ENCODE data around the gene TMEM109. TPM values are rescaled to one million over a fixed set of nuclear protein-coding genes. Genes with fewer than 3 reads are reported as not detected.
A peak's percentile ranks its signal among the peaks of the same experiment; 100 is the strongest.

TMEM109 gene
- total and polyA plus RNA-seq, 2 of the 13 experiments (the other 11 are each of a cell fraction or from before 2014, with no cell fraction given), result 7.7 to 18.0 TPM

DNA sequence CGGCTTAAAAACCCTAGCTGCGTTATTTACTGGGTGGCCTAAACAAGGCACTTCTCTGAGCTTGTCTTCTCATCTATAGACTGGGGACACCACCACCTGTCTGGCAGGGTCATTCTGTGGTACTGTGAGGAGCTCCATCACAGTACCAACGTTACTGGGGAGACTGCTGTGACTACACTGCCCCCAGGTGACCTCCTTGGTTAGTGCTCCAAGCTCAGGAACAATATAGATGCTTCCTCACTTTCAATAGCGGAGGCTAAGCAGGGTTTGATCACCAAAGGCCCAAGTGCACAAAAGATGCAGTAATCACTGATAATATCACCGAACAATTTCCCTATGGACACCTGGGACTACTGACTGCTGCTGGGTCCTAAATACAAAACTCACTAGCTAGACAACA is 26.4 kb upstream of the TMEM109 start (continued):
- TF ChIP-seq, protein P1, sequence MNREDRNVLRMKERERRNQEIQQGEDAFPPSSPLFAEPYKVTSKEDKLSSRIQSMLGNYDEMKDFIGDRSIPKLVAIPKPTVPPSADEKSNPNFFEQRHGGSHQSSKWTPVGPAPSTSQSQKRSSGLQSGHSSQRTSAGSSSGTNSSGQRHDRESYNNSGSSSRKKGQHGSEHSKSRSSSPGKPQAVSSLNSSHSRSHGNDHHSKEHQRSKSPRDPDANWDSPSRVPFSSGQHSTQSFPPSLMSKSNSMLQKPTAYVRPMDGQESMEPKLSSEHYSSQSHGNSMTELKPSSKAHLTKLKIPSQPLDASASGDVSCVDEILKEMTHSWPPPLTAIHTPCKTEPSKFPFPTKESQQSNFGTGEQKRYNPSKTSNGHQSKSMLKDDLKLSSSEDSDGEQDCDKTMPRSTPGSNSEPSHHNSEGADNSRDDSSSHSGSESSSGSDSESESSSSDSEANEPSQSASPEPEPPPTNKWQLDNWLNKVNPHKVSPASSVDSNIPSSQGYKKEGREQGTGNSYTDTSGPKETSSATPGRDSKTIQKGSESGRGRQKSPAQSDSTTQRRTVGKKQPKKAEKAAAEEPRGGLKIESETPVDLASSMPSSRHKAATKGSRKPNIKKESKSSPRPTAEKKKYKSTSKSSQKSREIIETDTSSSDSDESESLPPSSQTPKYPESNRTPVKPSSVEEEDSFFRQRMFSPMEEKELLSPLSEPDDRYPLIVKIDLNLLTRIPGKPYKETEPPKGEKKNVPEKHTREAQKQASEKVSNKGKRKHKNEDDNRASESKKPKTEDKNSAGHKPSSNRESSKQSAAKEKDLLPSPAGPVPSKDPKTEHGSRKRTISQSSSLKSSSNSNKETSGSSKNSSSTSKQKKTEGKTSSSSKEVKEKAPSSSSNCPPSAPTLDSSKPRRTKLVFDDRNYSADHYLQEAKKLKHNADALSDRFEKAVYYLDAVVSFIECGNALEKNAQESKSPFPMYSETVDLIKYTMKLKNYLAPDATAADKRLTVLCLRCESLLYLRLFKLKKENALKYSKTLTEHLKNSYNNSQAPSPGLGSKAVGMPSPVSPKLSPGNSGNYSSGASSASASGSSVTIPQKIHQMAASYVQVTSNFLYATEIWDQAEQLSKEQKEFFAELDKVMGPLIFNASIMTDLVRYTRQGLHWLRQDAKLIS (CRISPR knock-in tag; IDR thresholded peaks at IDR 0.05), result no peak
- TF ChIP-seq, protein P2, sequence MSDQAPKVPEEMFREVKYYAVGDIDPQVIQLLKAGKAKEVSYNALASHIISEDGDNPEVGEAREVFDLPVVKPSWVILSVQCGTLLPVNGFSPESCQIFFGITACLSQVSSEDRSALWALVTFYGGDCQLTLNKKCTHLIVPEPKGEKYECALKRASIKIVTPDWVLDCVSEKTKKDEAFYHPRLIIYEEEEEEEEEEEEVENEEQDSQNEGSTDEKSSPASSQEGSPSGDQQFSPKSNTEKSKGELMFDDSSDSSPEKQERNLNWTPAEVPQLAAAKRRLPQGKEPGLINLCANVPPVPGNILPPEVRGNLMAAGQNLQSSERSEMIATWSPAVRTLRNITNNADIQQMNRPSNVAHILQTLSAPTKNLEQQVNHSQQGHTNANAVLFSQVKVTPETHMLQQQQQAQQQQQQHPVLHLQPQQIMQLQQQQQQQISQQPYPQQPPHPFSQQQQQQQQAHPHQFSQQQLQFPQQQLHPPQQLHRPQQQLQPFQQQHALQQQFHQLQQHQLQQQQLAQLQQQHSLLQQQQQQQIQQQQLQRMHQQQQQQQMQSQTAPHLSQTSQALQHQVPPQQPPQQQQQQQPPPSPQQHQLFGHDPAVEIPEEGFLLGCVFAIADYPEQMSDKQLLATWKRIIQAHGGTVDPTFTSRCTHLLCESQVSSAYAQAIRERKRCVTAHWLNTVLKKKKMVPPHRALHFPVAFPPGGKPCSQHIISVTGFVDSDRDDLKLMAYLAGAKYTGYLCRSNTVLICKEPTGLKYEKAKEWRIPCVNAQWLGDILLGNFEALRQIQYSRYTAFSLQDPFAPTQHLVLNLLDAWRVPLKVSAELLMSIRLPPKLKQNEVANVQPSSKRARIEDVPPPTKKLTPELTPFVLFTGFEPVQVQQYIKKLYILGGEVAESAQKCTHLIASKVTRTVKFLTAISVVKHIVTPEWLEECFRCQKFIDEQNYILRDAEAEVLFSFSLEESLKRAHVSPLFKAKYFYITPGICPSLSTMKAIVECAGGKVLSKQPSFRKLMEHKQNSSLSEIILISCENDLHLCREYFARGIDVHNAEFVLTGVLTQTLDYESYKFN (CRISPR knock-in tag; conservative IDR thresholded peaks at IDR 0.05), result no peak
- TF ChIP-seq HOXA3 (CRISPR knock-in tag; IDR thresholded peaks at IDR 0.05) (0 out of 2 replicates have a peak, but pooled peaks have one; percentile 15), KAT2B (IDR thresholded peaks at IDR 0.05; ENCODE audit: borderline replicate concordance, low read depth, low read length) (no peak), ZNF207 (IDR thresholded peaks at IDR 0.05; ENCODE audit: borderline replicate concordance) (no peak), CBFB (CRISPR knock-in tag; IDR thresholded peaks at IDR 0.05) (no peak), NFE2 (CRISPR knock-in tag; IDR thresholded peaks at IDR 0.05) (no peak), RBM22 (optimal IDR thresholded peaks at IDR 0.05; ENCODE audit: low read length) (no peak), ZNF34 (CRISPR knock-in tag; IDR thresholded peaks at IDR 0.05; ENCODE audit: borderline replicate concordance) (no peak), AKAP8 (CRISPR knock-in tag; IDR thresholded peaks at IDR 0.05) (no peak), RBAK (CRISPR knock-in tag; IDR thresholded peaks at IDR 0.05) (no peak), ZNF124 (CRISPR knock-in tag; IDR thresholded peaks at IDR 0.05) (no peak), KAT8 (CRISPR knock-in tag; IDR thresholded peaks at IDR 0.05) (peak; percentile 35; the same call in 1 of the 2 replicates), GTF3A (CRISPR knock-in tag; conservative IDR thresholded peaks at IDR 0.05) (no peak), TAF1 (CRISPR knock-in tag; IDR thresholded peaks at IDR 0.05) (no peak), THAP11 (CRISPR knock-in tag; IDR thresholded peaks at IDR 0.05) (no peak), NAIF1 (CRISPR knock-in tag; IDR thresholded peaks at IDR 0.05; ENCODE audit: borderline replicate concordance) (no peak)
- TF ChIP-seq, protein P3, sequence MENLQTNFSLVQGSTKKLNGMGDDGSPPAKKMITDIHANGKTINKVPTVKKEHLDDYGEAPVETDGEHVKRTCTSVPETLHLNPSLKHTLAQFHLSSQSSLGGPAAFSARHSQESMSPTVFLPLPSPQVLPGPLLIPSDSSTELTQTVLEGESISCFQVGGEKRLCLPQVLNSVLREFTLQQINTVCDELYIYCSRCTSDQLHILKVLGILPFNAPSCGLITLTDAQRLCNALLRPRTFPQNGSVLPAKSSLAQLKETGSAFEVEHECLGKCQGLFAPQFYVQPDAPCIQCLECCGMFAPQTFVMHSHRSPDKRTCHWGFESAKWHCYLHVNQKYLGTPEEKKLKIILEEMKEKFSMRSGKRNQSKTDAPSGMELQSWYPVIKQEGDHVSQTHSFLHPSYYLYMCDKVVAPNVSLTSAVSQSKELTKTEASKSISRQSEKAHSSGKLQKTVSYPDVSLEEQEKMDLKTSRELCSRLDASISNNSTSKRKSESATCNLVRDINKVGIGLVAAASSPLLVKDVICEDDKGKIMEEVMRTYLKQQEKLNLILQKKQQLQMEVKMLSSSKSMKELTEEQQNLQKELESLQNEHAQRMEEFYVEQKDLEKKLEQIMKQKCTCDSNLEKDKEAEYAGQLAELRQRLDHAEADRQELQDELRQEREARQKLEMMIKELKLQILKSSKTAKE (CRISPR knock-in tag; IDR thresholded peaks at IDR 0.05; ENCODE audit: borderline replicate concordance), result no peak
- TF ChIP-seq, protein P4, sequence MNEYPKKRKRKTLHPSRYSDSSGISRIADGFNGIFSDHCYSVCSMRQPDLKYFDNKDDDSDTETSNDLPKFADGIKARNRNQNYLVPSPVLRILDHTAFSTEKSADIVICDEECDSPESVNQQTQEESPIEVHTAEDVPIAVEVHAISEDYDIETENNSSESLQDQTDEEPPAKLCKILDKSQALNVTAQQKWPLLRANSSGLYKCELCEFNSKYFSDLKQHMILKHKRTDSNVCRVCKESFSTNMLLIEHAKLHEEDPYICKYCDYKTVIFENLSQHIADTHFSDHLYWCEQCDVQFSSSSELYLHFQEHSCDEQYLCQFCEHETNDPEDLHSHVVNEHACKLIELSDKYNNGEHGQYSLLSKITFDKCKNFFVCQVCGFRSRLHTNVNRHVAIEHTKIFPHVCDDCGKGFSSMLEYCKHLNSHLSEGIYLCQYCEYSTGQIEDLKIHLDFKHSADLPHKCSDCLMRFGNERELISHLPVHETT (CRISPR knock-in tag; conservative IDR thresholded peaks at IDR 0.05), result no peak
- TF ChIP-seq, protein P5, sequence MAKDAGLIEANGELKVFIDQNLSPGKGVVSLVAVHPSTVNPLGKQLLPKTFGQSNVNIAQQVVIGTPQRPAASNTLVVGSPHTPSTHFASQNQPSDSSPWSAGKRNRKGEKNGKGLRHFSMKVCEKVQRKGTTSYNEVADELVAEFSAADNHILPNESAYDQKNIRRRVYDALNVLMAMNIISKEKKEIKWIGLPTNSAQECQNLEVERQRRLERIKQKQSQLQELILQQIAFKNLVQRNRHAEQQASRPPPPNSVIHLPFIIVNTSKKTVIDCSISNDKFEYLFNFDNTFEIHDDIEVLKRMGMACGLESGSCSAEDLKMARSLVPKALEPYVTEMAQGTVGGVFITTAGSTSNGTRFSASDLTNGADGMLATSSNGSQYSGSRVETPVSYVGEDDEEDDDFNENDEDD (CRISPR knock-in tag; IDR thresholded peaks at IDR 0.05; ENCODE audit: borderline replicate concordance), result no peak
